Fibroblast of skin of left biceps (primary cell): Measurements from ENCODE around the gene KCNK2.
A peak's percentile ranks its signal among the peaks of the same experiment; 100 is the strongest.

Source experiments
- DNase-seq, 2 experiments: peaks; one replicate each; pipeline ENCODE4 v3.0.0-alpha.2; 2013; ENCODE audit warnings: low read depth in 2 of 2

KCNK2 gene

GRCh38 chr1:215094381-215094780 is 11.8 kb downstream of the KCNK2 start:
- no peak for DNase-seq

- DNase-seq: no peak
Observed at GRCh38 chr1:215095524-215095923, 13.0 kb downstream of the KCNK2 start.

GRCh38 chr1:215101511-215101910 is 19.0 kb downstream of the KCNK2 start:
- no peak for DNase-seq

- DNase-seq: no peak
Observed at GRCh38 chr1:215104283-215104682, 21.7 kb downstream of the KCNK2 start.

GRCh38 chr1:215106067-215106466 is 23.5 kb downstream of the KCNK2 start:
- DNase-seq: no peak

- no peak for DNase-seq
Observed at GRCh38 chr1:215109171-215109570, 26.6 kb downstream of the KCNK2 start.

DNA sequence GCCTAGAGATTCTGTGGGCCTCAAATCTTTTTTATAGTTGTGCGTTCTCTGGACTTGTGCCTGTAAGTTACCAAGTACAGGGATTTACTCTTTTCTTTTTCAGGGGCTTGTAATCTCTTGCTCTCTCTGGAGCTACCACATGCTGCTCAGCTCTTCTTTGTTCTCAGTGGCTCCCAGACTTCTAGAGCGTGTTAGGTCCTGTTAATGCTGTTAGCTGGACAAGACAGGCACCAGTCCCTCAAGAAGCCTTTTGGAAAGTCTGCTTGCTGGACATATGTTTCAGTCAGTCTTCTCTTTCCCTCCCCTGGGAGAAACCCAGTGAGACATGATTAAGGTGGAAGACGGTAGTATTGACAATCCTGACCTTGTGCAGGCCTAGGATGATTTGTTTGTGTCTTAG is 29.4 kb downstream of the KCNK2 start:
- DNase-seq: no peak

- DNase-seq: no peak
Observed at GRCh38 chr1:215113776-215114153, 31.2 kb downstream of the KCNK2 start.

DNA sequence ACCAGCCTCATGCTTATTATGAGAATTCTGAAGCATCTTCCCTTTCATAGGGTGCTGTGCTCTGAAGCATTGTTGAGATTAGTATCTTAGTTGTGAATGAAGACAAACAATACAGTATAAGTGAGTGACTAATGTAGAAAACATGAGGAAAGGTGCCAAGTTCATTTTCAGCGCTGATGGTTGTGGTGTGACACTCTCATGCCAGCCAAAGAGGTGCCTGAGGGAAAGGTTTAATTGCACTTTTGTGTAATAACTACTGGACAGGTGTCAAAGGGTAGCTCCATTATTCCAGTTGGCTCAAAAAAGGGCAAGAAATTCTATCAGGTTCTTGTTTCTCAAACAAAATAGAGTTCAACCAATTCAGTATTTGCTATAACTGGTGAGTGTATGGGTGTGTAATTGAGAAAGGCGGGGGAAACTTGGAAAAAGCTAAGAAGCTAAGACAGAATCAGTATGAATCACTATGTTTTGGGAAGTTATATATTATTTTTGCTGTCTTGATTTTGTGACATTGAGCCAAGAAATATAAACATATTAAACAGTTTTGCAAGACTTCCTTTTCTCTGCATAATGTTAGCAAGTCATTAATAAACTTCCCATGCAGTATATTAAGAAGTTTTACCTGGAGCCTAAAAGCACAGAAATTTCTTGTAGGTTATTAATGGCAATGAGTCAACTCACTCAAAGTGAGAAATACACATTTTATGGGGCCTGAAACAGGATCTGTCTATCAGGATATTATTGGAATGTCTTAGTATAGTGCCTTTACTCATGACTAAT is 31.8 kb downstream of the KCNK2 start:
- DNase-seq: peak; percentile 71 to 75

DNA sequence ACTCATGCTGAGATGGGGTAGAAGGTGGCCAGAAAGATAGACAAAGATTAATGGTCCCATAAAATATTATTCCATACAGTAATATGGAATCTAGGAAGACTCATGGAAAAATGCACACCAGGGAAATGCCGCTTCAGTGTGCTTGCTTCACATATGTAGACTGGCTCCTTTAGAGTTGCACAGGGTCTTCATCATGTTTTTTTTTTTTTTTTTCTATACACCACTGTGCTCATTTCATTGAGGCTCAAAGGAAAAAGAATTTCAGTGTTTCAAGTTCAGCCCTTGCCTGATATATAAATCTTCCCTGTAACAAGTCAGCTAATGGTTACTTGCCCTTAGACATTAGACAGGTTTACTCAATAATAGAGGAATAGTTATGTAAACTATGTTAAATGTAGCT is 33.2 kb downstream of the KCNK2 start:
- no peak for DNase-seq

GRCh38 chr1:215118081-215118480 is 35.5 kb downstream of the KCNK2 start:
- peak; percentile 85 to 88 for DNase-seq

GRCh38 chr1:215119056-215119455 is 36.5 kb downstream of the KCNK2 start:
- DNase-seq: no peak

GRCh38 chr1:215119719-215120365 is 37.3 kb downstream of the KCNK2 start:
- peak; percentile 49 to 60 for DNase-seq

DNA sequence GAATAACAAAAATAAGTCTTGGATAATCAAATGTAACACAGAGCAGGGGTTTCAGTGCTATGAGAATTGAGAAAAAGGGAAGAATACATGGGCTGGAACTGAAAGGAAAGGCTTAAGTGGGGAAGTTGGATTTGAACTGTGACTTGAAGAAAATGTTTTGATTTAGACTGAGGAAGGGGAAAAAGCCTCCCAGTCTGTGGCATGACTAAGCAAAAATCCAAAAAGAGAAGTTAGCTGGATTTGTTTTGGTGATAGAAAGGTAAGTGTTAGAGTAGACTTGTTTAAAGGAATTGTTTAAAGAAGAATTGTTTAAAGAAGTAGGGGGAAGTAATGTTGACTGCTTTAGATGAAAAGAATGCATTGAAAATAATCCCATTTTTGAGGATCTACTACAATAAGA is 46.0 kb downstream of the KCNK2 start:
- no peak for DNase-seq

- no peak for DNase-seq
Observed at GRCh38 chr1:215131291-215131690, 48.8 kb downstream of the KCNK2 start.

GRCh38 chr1:215132156-215132555 is 49.6 kb downstream of the KCNK2 start:
- DNase-seq: no peak

DNA sequence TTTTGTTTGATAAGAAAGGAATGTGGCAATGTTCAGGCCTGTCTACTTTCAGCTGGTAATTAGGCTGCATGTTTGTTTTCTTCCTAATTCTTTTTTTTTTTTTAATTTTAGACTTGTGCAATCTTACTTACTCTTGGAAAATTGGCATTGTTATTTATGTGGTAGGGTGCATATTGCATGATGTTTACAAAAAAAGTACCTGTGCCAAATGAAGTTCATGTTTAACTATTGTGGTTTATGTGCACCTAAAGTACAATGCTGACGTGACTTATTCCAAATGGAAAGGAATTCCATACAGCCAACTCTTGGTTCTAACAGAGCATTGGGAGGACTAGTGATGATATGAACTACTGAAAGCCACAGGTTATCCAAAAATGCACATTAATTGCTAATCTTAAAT is 51.0 kb downstream of the KCNK2 start:
- no peak for DNase-seq

DNA sequence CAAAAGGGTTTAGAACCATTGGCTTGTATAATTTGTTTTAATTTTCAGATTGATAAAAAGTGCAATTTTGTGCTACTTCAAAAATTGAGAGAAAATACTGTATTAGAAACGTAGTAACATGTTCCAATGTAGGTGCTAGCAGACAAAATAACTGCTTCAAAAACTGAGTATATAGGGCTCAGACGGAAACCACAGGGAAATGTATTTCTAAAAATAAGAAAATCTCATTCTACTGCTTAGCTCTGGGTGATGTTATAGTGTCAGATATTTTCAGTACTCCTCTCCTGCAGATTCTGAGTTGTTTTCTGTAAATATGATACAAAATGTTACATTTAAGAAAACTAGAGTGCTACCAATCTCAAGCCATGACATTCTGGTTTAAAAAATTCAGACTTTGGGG is 55.4 kb downstream of the KCNK2 start:
- no peak for DNase-seq

DNA sequence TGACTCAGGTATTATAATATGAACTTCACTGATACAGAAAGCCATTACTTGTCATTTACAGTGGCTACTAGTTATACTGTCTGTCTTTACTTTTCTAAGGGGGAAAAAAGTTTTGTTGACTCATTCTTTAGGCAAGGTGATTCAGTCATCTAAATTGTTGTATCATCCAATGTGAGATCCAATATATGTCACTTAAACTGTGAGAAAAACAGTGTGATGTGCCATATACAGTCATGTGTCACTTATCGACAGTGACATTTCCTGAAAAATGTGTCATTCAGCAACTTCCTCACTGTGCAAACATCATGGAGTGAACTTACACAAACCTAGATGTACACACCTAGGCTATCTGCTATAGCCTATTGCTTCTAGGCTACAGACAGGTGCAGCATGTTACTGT is 57.6 kb downstream of the KCNK2 start:
- DNase-seq: no peak

DNA sequence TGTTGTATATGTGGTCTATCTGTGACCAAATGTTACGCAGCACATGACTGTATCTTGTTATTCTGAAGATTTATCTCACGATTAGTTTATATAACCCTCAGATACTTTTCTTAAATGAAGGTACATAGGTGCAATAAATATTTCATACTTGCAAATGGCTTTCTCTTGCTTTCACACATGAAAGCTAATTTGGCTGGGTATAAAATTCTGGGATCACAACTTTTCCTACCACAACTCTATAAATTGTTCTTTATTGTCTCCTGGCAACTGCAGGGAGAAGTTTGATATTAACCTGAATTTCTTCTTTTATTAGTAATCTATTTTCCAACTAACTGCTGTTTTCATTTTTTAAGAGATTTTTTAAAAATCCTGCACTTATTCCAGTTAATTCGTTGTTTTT is 58.9 kb downstream of the KCNK2 start:
- no peak for DNase-seq

DNA sequence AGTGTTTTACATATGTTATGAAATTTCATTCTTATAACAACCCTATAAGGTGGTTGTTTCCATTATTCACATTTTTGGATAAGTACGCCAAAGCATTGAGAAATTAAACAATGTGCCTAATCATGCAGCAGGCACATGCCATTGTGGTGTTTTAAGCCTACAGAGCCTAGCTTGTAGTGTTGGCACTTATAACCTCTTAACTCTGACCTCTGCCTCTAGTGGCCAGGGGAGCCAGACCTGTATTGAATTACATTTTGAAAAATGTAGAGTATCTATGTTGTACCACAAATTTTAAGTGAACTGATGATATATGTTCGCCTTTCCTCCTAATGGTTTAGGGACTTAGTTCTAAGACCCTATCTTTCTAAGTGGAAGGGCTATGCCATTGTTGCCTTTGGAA is 61.0 kb downstream of the KCNK2 start:
- DNase-seq: no peak

GRCh38 chr1:215146240-215146975 is 63.9 kb downstream of the KCNK2 start:
- peak in 1 of 2 experiments; percentile 24 for DNase-seq

- no peak for DNase-seq
Observed at GRCh38 chr1:215147024-215147423, 64.5 kb downstream of the KCNK2 start.
